ENCODE results near the gene NXPE3.

DNA sequence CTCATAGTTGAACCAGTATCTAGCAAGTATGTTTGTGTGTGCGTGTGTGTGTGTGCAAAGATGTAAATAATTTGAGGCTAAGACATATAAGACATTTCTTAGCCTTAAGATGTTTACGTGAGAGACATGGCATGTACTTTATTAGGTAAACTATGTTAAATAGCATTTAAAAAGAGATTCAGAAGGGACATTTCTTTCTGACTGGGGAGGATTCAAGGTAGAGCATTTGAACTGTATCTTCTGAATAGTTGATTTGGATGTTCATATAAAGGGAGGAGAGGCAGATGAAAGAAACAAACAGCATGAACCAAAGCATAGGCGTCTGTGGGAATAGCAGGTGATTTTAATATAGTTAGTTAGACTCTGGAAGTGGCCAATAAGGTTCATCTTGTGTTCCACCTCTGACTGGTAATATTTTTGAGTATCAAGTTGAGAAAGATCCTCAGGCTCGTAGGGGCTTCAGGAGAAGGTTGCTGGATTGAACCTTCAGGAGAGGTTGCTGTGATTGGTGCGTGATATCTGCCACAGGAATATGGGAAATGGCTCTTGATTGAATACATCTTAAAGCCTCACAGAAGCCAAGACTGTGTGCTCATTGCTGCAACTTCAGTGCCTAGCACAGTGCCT is 82.9 kb downstream of the NXPE3 start:
- TF ChIP-seq, protein P1, sequence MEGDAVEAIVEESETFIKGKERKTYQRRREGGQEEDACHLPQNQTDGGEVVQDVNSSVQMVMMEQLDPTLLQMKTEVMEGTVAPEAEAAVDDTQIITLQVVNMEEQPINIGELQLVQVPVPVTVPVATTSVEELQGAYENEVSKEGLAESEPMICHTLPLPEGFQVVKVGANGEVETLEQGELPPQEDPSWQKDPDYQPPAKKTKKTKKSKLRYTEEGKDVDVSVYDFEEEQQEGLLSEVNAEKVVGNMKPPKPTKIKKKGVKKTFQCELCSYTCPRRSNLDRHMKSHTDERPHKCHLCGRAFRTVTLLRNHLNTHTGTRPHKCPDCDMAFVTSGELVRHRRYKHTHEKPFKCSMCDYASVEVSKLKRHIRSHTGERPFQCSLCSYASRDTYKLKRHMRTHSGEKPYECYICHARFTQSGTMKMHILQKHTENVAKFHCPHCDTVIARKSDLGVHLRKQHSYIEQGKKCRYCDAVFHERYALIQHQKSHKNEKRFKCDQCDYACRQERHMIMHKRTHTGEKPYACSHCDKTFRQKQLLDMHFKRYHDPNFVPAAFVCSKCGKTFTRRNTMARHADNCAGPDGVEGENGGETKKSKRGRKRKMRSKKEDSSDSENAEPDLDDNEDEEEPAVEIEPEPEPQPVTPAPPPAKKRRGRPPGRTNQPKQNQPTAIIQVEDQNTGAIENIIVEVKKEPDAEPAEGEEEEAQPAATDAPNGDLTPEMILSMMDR (IDR thresholded peaks at IDR 0.05; ENCODE audit: insufficient read depth, low read length), result no peak
- TF ChIP-seq POLR2AphosphoS5 (IDR thresholded peaks at IDR 0.05; ENCODE audit: low read depth) (no peak), GABPA (IDR thresholded peaks at IDR 0.05; ENCODE audit: low read depth) (no peak)
- TF ChIP-seq, protein P2, sequence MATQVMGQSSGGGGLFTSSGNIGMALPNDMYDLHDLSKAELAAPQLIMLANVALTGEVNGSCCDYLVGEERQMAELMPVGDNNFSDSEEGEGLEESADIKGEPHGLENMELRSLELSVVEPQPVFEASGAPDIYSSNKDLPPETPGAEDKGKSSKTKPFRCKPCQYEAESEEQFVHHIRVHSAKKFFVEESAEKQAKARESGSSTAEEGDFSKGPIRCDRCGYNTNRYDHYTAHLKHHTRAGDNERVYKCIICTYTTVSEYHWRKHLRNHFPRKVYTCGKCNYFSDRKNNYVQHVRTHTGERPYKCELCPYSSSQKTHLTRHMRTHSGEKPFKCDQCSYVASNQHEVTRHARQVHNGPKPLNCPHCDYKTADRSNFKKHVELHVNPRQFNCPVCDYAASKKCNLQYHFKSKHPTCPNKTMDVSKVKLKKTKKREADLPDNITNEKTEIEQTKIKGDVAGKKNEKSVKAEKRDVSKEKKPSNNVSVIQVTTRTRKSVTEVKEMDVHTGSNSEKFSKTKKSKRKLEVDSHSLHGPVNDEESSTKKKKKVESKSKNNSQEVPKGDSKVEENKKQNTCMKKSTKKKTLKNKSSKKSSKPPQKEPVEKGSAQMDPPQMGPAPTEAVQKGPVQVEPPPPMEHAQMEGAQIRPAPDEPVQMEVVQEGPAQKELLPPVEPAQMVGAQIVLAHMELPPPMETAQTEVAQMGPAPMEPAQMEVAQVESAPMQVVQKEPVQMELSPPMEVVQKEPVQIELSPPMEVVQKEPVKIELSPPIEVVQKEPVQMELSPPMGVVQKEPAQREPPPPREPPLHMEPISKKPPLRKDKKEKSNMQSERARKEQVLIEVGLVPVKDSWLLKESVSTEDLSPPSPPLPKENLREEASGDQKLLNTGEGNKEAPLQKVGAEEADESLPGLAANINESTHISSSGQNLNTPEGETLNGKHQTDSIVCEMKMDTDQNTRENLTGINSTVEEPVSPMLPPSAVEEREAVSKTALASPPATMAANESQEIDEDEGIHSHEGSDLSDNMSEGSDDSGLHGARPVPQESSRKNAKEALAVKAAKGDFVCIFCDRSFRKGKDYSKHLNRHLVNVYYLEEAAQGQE (IDR thresholded peaks at IDR 0.05; ENCODE audit: insufficient replicate concordance, low read depth), result no peak

Measured in HL-60 (cell line).